ENCODE results near the gene KIF14.
A peak's percentile ranks its signal among the peaks of the same experiment; 100 is the strongest.

KIF14 gene

GRCh38 chr1:200620273-200621131 lies at the start of gene KIF14:
Gene KIF14 (minus strand): TSS chr1:200620751. CDS start chr1:200618723, 2,028 bp downstream.
- no peak for TF ChIP-seq CTCF (IDR thresholded peaks at IDR 0.05; ENCODE audit: unreplicated experiment in 3 of 3)
- Mint-ChIP-seq H3K36me3 (ENCODE audit: low read depth) (peaks cover 16% of the 10 kb centered on the region), H3K27me3 (ENCODE audit: low read depth) (no peaks in the 10 kb centered on the region), H3K27ac (peak within 1 kb of the TSS in 2 of 3 experiments; percentile 60 to 88), H3K4me3 (peak within 1 kb of the TSS; percentile 97 to 98 (median 98)), H3K4me1 (peaks cover 16% of the 10 kb centered on the region), H3K9me3 (no peaks in the 10 kb centered on the region)

GRCh38 chr1:200669314-200670241 lies 49.0 kb upstream of the KIF14 start, which contains the start of gene DDX59:
Gene DDX59 (minus strand): TSS chr1:200669907. CDS start chr1:200666740, 3,167 bp downstream.
- H3K9me3 Mint-ChIP-seq, result no peaks in the 10 kb centered on the region
- peaks cover 50% of the 10 kb centered on the region for H3K4me1 Mint-ChIP-seq
- peak within 1 kb of the TSS; percentile 91 to 97 (median 95) for H3K4me3 Mint-ChIP-seq
- peak within 1 kb of the TSS; percentile 93 to 99 (median 96) for H3K27ac Mint-ChIP-seq
- TF ChIP-seq CTCF (IDR thresholded peaks at IDR 0.05; ENCODE audit: unreplicated experiment in 3 of 3), result no peak
- H3K27me3 Mint-ChIP-seq (ENCODE audit: low read depth), result no peaks in the 10 kb centered on the region
- H3K36me3 Mint-ChIP-seq (ENCODE audit: low read depth), result peaks cover 21% of the 10 kb centered on the region

- peak overlapping the region; percentile 49 to 96 (median 66) for H3K27ac Mint-ChIP-seq
- H3K4me1 Mint-ChIP-seq, result peaks cover 52% of the 10 kb centered on the region
- H3K4me3 Mint-ChIP-seq, result peak overlapping the region; percentile 91 to 95 (median 92)
- TF ChIP-seq CTCF (IDR thresholded peaks at IDR 0.05; ENCODE audit: unreplicated experiment in 3 of 3), result no peak
- no peaks in the 10 kb centered on the region for H3K9me3 Mint-ChIP-seq
- no peaks in the 10 kb centered on the region for H3K27me3 Mint-ChIP-seq (ENCODE audit: low read depth)
- peaks cover 30% of the 10 kb centered on the region for H3K36me3 Mint-ChIP-seq (ENCODE audit: low read depth)
Measured at GRCh38 chr1:200668514-200669313, 48.2 kb upstream of the KIF14 start.

- H3K4me1 Mint-ChIP-seq, result peaks cover 49% of the 10 kb centered on the region
- H3K36me3 Mint-ChIP-seq (ENCODE audit: low read depth), result peaks cover 45% of the 10 kb centered on the region
- H3K4me3 Mint-ChIP-seq, result peak overlapping the region in 2 of 3 experiments; percentile 26 to 28
- peak overlapping the region; percentile 81 to 90 (median 85) for H3K27ac Mint-ChIP-seq
- no peaks in the 10 kb centered on the region for H3K9me3 Mint-ChIP-seq
- no peaks in the 10 kb centered on the region for H3K27me3 Mint-ChIP-seq (ENCODE audit: low read depth)
- no peak for TF ChIP-seq CTCF (IDR thresholded peaks at IDR 0.05; ENCODE audit: unreplicated experiment in 3 of 3)
Measured at GRCh38 chr1:200666309-200666708, 45.8 kb upstream of the KIF14 start.

GRCh38 chr1:200665861-200666260 lies 45.3 kb upstream of the KIF14 start:
- TF ChIP-seq CTCF (IDR thresholded peaks at IDR 0.05; ENCODE audit: unreplicated experiment in 3 of 3), result no peak
- Mint-ChIP-seq H3K27ac (peak overlapping the region; percentile 81 to 90 (median 85)), H3K4me3 (peak overlapping the region in 2 of 3 experiments; percentile 40 to 46), H3K9me3 (no peaks in the 10 kb centered on the region), H3K27me3 (ENCODE audit: low read depth) (no peaks in the 10 kb centered on the region), H3K36me3 (ENCODE audit: low read depth) (peaks cover 46% of the 10 kb centered on the region), H3K4me1 (peaks cover 46% of the 10 kb centered on the region)

Measured in nephron (organoid).